Central memory CD4-positive, alpha-beta T cell (primary cell): ENCODE data around the gene ZBTB1.
"Not testable (repeated sequence)": the region's sequence is repeated elsewhere in the genome, so short reads cannot be mapped to it uniquely, and the experiment has no call there.

Experiments used
- DNase-seq: peaks from one replicate; pipeline ENCODE4 v3.0.0; 2022

The ZBTB1 gene

DNA sequence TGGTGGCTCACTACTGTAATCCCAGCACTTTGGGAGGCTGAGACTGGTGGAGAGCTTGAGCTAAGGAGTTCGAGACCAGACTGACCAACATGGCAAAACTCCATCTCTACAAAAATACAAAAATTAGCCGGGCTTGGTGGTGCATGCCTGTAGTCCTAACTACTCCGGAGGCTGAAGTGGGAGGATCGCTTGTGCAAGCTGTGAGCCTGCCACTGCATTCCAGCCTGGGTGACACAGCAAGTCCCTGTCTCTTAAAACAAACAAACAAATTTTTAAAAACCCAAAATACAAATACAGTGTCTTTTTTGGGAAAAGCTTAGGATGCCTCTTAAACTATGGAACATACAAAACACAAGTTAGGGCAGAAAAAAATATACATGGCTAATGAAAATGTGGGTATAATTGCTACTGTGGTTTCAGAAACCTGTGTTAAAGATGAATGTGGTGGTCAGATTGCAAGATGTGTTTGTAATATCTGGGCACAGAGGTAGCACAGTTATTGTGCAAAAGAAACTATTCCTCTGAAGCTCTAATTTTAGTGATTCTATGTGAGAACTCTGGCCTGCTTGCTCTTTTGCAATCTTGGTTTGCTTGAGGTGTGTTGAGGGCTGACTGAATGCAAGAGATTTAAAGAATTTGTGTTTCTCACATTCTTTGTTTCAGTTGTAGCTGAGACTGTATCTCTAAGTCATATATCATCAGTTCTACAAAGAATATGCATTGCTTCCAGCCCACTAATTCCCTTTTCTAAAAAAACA lies 32.1 kb downstream of the ZBTB1 start:
- no peak for DNase-seq

DNA sequence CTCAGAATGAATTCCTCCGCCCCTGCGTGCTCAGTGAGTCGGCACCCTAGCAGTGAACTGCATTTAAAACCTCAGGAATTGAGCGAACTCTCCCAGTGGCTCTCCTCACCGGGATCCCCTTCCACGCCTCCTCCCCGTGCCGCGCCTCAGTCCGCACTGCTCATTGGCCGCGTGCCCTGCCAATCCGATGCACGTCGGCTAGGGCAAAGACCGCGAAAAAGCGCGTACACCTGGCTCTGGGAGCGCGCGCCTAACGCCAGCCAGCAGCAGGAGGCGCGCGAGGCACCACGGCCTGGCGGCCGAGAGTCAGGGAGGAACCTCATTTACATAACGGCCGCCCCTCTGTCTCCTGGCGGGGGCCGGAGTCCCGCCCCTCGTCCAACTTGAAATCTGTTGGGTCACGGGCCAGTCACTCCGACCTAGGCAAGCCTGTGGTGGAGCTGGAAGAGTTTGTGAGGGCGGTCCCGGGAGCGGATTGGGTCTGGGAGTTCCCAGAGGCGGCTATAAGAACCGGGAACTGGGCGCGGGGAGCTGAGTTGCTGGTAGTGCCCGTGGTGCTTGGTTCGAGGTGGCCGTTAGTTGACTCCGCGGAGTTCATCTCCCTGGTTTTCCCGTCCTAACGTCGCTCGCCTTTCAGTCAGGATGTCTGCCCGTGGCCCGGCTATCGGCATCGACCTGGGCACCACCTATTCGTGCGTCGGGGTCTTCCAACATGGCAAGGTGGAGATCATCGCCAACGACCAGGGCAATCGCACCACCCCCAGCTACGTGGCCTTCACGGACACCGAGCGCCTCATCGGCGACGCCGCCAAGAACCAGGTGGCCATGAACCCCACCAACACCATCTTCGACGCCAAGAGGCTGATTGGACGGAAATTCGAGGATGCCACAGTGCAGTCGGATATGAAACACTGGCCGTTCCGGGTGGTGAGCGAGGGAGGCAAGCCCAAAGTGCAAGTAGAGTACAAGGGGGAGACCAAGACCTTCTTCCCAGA lies 35.9 kb downstream of the ZBTB1 start, which contains the start of gene HSPA2:
HSPA2 (plus strand) TSS at position 534 of the 995 bp plus-strand sequence; CDS start at position 643, 109 bp downstream.
- DNase-seq, result peak; percentile 93

DNA sequence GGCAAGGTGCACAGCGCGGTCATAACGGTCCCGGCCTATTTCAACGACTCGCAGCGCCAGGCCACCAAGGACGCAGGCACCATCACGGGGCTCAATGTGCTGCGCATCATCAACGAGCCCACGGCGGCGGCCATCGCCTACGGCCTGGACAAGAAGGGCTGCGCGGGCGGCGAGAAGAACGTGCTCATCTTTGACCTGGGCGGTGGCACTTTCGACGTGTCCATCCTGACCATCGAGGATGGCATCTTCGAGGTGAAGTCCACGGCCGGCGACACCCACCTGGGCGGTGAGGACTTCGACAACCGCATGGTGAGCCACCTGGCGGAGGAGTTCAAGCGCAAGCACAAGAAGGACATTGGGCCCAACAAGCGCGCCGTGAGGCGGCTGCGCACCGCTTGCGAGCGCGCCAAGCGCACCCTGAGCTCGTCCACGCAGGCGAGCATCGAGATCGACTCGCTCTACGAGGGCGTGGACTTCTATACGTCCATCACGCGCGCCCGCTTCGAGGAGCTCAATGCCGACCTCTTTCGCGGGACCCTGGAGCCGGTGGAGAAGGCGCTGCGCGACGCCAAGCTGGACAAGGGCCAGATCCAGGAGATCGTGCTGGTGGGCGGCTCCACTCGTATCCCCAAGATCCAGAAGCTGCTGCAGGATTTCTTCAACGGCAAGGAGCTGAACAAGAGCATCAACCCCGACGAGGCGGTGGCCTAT lies 36.8 kb downstream of the ZBTB1 start:
- no peak for DNase-seq

DNA sequence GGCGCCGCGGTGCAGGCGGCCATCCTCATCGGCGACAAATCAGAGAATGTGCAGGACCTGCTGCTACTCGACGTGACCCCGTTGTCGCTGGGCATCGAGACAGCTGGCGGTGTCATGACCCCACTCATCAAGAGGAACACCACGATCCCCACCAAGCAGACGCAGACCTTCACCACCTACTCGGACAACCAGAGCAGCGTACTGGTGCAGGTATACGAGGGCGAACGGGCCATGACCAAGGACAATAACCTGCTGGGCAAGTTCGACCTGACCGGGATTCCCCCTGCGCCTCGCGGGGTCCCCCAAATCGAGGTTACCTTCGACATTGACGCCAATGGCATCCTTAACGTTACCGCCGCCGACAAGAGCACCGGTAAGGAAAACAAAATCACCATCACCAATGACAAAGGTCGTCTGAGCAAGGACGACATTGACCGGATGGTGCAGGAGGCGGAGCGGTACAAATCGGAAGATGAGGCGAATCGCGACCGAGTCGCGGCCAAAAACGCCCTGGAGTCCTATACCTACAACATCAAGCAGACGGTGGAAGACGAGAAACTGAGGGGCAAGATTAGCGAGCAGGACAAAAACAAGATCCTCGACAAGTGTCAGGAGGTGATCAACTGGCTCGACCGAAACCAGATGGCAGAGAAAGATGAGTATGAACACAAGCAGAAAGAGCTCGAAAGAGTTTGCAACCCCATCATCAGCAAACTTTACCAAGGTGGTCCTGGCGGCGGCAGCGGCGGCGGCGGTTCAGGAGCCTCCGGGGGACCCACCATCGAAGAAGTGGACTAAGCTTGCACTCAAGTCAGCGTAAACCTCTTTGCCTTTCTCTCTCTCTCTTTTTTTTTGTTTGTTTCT lies 37.6 kb downstream of the ZBTB1 start:
- DNase-seq, result no peak

DNA sequence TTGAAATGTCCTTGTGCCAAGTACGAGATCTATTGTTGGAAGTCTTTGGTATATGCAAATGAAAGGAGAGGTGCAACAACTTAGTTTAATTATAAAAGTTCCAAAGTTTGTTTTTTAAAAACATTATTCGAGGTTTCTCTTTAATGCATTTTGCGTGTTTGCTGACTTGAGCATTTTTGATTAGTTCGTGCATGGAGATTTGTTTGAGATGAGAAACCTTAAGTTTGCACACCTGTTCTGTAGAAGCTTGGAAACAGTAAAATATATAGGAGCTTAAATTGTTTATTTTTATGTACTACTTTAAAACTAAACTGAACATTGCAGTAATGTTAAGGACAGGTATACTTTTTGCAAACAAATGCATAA lies 38.2 kb downstream of the ZBTB1 start:
- no peak for DNase-seq

DNA sequence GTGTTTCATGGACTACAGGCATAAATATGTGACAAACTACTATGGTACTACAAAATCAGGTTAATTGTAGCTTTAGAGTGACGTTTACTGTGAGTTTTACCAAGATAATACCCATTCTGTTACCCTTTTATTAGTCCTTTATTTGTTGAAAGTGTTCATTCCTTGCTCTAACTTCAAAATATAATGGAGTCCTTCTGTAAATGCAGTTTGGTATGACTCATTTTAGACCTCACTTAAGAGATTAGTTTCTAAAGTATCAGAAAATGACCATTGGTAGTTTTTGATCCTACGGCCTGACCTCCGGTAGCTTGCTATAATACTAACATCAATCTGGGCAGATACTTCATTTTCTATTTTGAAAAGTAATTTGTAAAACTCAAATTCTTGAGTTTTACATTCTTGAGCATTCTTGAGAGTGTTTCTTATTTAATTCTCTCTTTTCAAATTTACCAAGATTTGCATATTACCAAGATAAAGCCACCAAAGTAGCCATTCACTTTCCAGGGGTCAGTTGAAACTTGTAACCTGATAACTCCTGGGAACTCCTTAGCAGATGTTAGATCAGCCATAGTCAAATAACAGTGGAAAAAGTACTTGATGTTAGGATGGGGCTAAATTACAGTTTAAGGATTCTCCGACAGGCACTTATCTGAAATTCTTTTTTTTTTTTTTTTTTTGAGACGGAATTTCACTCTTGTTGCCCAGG lies 40.2 kb downstream of the ZBTB1 start:
- no peak for DNase-seq

DNA sequence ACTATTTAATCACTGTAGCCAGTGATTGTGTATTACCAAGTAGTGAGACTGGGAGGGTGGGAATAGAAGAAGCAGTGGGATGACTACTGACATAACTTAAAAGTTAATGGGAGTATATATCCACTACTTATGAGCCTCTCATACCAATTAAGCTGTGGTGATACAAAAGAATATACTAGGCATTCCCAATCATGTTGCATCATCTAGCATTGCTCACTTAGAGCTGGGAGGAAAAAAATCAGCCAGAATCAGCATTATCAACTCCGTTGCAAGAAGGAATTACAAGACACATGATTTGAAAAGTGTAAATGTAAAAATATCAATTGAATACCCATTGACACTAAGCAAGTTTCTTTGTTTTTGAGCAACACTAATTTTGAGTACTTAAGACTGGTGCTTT lies 44.4 kb downstream of the ZBTB1 start:
- DNase-seq, result no peak

DNA sequence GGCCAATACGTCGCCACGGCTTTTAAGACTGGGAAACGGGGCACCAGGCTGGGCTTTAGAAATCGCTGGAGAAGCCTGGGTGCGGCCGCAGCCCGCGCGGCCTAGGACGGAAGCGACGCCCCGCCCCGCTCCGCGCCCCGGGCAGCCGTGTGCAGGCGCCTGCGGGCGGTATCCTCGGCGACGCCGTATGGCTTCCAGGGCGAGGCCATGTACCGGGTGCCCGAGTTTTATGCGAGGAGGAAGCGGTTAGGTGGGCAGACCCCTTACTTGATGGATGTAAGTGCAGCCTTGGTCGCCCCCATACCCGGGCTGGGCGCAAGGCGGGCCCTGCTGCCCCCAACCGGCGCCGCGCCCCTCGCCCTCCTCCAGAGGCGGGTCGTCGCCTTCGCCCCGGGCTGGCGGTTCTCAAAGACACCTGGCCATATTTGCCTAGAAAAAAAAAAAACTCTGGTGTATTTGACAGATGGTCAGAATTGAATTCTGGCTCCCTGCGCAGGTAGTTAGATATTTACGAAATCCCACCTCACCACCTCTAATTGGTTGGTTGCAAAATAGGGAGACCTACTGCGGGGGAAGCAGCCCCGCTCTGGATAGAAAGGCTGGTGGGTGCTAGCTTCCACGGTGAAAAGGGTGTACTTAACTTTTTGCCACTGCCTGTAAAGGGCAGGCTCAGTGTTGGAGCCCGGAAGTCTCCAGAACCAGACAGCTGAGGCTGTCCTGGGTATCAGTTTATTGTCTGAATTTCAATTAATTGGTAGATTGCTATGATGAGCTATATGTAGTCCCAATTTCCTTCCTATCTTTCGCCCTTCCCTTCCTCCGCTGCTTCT lies 45.4 kb downstream of the ZBTB1 start, which contains the start of gene PPP1R36:
PPP1R36 (plus strand) TSS at position 171 of the 830 bp plus-strand sequence; CDS start at position 208, 37 bp downstream.
- DNase-seq, result peak; percentile 23

DNA sequence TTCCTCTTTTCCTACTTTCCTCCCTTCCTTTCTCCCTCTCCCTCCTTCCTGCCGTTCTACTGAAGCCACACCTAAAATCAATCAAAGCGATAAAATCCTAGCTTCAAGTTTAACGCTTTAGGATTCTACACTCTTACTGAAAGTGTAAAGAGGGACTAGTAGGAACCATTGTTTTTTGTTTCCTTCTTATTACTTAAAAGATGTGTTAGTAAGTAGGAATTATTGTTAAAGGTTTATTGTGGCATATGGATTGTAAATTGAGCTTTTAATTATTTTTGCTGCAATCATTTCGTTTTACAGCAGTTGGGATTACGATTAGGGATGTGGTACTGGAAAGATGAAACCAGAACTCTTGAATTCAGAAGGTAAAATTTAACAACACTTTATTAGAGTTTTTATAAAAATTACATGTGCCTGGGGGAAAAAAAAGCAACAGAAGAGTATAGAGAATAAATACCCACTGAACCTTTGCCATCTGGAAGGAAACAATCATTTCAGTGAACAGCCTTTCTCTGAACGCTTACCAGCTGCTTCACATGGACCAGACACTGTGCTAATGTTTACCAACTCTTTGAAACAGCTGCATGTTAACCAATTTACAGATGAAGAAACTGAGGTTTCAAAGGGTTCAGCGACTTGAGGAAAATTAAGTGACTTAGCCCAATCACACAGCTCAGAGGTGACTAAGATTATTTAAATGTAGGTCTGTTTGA lies 46.2 kb downstream of the ZBTB1 start:
- no peak for DNase-seq

DNA sequence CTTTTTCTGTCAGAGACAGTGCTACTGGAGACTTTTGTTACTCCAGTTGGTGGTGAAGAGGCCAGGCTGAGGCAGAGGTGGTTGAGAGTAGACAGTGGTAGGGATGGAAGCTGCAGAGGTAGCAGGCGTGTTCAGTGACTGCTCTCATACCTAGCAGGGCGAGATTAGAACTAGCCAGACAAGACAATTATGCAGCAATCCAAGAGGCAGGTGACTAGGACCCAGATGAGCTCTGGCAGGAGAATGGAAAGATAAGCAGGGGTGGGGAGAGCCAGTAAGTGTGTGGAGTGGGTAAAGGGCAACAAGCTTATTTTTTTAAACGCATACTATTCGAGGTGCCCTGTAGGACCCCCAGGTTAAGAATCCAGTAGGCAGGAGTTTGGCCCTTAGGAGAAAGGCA lies 50.0 kb downstream of the ZBTB1 start:
- no peak for DNase-seq

DNA sequence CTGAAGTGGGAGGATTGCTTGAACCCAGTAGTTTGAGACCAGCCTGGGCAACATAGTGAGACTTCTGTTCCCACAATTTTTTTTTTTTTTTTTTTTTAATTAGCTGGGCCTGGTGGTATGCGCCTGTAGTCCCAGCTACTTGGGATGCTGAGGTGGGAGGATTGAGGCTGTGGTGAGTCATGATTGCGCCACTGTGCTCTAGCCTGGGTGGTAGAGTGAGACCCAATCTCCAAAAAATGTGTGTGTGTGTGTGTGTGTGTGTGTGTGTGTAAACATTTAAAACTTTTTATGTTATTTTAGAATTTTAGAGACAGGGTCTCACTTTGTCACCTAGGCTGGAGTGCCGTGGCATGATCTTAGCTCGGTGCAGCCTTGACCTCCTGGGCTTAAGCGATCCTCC lies 52.0 kb downstream of the ZBTB1 start:
- no peak for DNase-seq

DNA sequence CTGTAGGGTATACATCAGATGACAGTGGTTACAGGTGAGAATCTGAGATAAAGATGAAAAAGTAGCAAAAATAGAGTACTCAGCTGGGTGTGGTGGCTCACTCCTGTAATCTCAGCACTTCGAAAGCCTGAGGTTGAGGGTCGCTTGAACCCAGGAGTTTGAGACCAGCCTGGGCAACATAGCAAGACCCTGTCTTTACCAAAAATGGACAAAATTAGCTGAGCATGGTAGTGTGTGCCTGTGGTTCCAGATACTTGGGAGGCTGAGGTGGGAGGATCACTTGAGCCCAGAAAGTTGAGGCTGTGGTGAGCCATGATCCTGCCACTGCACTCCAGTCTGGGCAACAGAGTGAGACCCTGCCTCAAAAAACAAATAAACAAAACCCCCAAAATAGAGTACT lies 53.6 kb downstream of the ZBTB1 start:
- DNase-seq, result not testable (repeated sequence)

DNA sequence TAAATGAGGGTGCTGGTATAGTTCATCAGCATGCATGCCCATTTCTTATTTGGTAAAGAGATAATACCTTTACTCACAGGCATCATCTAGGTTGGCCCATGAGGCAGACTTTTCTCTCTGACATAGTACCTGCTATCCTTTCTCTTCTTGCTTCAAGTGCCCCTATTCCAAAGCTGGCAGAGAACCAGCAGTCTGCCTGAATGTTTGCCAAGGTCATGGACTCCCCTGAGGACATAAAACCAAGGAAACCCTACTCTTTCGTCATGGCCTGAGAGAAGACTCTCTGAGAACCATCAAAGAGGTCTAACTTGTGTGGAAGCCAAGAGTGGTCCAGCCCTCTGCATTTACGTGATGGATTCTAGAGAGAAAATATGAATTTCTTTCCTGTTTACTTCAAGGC lies 57.1 kb downstream of the ZBTB1 start:
- no peak for DNase-seq

DNA sequence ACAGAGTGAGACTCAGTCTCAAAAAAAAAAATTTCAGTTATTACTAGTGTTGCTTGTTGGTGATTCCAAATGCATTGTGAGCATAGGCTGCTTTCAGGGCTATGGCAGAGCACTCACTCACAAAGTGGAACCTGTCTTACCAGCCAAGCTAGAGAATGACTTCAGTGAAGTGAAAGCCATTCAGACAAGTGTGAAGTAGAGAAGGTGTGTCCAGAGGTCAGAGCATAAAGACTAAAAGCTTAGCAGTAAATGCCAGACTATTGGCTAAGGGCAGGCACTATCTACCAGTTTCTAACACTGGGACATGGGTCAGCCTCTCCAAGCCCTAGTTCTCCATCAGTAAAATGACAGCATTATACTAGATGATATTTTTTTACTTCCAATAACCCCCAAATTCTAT lies 57.9 kb downstream of the ZBTB1 start:
- no peak for DNase-seq

DNA sequence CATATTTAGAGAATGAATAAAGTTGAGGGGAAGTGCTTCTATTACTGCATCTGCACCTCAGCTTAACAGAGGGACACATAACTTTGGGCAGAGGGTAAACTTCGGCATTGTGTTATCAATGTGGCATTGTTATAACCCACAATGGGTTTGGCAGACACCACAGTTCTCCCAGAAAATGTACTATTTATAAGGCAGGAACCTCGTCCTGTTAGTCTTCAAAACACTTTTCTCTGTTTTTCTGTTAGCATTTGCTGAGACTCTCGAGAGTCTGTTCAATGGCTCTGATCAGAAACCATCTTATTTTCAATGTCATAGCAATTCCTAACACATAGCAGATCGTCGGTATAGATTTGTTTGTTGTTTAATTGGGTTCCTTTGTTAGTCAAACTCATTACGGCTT lies 59.1 kb downstream of the ZBTB1 start:
- no peak for DNase-seq

DNA sequence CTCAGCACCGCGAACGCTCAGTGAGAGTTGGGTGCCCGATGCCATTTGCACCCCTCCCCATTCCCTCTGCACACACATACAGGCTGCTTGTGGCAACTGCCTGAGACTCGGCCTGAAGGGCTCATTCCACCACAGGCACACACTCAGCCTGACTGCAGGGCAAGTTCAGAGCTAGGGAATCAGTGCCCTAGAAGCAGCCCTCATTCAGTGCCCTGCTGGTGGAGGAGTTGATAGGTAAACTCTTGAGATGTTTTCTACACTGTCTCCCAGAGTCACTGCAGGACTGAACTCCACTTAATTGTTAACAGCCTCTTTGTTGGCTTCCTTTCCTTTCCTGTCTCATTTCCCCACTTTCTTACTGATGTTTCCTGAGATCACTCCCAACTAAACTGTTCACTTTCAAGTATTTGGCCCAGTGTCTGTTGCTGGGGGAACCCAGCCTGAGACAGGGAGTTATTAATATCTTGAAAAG lies 62.1 kb downstream of the ZBTB1 start:
- DNase-seq, result no peak

DNA sequence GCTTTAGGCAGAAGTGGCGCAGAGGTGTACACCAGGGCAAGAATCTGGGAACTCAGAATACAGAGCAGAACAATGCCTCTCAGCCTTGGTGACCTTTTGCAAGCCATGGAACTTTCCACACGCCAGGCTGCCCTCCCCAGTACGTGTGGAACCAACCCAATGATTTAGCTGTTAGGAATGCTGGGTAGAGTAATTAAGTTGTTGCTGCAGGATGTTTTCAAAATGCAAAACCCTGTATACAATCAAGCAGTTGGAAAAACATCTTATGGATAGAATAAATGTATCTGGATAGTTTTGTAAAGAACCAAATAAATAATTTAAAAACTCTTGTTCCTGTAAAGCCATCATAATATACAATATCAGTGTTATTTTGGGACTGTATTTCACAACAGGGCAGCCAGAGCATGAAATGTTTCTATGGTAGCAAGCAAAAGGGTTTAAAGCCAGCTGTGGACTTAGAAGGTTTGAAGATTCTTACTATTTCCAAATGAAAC lies 64.6 kb downstream of the ZBTB1 start:
- no peak for DNase-seq

DNA sequence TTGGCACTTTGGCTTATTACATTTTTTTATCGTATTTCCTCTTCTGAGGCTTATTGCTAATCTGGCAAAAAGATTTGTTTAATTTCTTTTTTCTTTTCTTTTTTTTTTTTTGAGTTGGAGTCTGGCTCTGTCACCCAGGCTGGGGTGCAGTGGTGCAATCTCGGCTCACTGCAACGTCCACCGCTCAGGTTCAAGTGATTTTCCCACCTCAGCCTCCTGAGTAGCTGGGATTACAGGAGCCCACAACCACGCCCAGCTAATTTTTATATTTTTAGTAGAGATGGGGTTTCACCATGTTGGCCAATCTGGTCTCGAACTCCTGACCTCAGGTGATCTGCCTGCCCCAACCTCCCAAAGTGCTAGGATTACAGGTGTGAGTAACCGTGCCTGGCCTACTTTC lies 65.1 kb downstream of the ZBTB1 start:
- DNase-seq, result not testable (repeated sequence)

DNA sequence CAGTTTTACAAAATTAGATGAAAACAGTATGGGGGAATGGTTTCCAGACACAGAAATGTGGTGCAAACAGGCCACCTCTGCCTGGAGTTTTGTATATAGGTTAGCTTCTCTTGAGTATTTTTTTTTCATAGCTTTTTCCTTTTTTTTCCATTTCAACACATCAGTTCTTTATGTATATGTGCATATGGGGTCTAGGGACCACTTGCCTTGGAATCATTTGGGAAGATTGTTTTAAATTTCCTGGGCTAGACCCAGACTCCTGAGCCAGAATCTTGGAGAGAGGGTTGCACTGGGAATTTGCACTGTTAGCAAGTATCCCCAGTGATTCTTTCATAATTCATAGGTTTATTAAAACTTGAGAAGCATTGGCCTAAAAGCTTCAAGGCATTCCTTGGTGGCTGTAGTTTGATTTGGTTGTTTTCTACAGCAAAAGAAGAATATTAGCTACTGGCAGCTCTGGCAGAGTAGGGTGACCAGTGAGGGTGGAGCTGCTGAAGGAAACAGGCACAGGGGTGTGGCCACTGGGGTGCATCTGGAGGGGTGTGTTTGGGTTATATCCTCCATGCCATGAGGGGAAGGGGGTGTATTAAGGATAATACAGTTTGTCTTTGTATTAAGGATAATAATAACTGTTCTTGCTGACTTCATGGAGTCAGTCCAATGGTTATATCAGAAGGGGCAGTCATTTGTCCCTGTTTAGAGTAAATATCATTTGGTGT lies 68.0 kb downstream of the ZBTB1 start:
- no peak for DNase-seq
